Endothelial cell of hepatic sinusoid (primary cell): ENCODE data around the gene GRAP.
"Not testable (repeated sequence)": the region's sequence is repeated elsewhere in the genome, so short reads cannot be mapped to it uniquely, and the experiment has no call there.

Source experiments
- in situ Hi-C: cut with HindIII; loops from 2 replicates; pipeline ENCODE4 v1.10.0; 2017; ENCODE audit warnings: low sequenced_read_pairs

The GRAP gene

GRCh38 chr17:19046782-19047375 is at the start of gene GRAP:
Gene GRAP (minus strand): TSS chr17:19046957. CDS start chr17:19046926, 31 bp downstream.
- in situ Hi-C loops = not testable (repeated sequence)

DNA sequence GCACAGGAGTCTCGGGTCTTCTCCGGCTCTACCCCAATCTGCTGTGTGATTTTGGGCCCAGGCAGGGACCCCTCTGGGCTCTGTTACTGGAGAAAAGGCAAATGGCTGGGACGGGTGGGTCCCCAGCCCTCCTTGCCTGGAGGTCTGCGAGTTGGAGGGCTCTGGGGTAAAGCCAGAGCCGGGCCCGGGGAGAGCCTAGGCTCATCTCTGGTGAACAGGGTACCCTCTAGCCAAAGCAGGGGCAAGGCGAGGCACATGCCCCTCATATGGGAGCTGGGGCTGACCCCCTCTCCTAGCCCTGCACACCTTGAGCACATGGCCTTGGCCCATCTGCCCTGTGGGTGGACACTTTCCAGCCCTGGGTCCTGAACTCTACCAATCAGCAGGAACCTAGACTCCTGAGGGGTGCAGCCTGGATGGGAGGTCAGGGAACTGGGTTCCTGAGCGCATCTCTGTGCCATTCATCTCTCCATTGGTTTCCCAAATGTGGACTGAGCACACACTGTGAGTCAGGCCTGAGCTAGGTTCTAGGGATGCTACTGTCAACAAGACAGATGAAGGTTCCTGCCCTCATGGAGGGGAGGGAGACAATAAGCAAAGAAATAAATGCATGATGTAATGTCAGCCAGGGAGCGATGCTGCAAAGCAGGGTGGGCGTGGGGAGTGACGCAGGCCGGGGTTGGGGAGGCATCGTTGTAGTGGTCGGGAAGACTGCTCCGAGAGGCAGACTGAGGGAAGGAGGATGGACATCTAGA is 47.1 kb upstream of the GRAP start:
- in situ Hi-C loops = not testable (repeated sequence)

GRCh38 chr17:19092737-19093683 is 46.3 kb upstream of the GRAP start:
- in situ Hi-C loops = not testable (repeated sequence)

DNA sequence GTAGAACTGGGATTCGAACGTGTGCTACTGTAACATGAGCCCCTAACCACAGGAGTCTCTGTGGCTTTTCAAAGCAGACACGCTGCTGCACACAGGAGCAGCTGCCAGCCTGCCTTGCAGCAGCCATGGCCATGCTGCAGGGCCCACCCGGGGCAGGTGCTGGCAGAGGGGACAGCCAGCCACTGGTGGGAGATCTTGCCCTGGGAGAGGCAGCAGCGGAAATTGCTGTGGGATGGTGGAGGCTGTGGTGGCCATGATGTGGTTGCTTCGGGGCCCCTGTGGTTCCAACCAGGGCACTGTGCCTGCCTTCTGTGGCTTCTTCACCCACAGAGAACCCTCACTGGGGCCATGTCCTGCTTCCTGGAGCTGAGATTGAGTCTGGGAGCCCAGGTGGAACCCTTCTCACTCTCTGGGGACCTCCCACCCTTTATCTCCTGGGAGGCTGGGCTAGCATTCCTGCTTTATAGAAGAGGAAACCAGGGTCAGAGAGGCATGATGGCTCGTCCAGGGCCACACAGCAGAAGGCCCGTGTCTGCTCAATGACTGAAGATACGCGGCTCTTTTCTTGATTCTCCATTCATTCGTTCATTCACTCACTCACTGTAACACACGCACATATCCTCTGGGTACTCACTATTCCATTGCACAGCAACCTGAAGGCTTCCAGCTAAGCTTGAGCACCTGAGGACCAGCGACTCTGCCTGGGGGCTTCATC is 43.5 kb upstream of the GRAP start:
- in situ Hi-C loops = not testable (repeated sequence)

GRCh38 chr17:19088804-19089685 is 42.3 kb upstream of the GRAP start:
- in situ Hi-C loops = not testable (repeated sequence)

- in situ Hi-C loops = not testable (repeated sequence)
These were observed 30.6 kb upstream of the GRAP start for GRCh38 chr17:19077386-19077785.

DNA sequence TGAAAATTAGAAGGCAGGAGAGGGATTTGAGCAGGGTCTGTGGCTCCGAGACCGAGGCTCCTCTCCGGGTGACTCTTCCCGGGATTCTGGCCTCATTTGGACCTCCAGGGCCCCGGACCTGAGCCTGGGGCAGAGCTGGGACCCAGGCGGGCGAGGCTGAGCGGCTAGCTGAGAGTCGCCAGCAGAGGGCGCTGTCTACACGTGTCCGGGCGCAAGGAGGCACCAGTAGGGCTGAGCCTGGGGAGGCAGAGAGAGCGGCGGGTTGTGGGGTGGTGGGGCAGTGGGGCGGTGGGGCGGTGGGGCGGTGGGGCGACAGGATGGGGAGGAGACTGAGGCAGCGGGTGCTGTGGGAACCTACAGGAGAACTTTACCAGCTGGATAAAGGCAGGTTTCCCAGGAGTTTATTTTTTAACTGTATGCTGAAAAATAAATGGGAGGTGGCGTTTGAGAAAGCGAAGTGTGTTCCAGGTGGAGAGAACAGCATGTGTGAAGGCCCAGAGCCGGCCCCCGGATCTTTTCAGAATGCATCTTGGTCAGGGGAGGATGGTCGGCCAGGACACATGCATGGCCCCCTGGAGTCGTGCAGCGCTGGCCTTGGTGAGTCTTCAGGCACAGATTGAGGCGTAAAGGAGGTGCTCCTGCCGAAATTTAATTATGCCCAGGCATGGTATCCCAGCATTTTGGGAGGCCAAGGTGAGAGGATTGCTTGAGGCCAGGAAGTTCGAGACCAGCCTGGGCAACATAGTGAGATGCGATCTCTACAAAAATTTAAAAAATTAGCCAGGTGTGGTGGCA is 29.8 kb upstream of the GRAP start:
- in situ Hi-C loops = not testable (repeated sequence)

DNA sequence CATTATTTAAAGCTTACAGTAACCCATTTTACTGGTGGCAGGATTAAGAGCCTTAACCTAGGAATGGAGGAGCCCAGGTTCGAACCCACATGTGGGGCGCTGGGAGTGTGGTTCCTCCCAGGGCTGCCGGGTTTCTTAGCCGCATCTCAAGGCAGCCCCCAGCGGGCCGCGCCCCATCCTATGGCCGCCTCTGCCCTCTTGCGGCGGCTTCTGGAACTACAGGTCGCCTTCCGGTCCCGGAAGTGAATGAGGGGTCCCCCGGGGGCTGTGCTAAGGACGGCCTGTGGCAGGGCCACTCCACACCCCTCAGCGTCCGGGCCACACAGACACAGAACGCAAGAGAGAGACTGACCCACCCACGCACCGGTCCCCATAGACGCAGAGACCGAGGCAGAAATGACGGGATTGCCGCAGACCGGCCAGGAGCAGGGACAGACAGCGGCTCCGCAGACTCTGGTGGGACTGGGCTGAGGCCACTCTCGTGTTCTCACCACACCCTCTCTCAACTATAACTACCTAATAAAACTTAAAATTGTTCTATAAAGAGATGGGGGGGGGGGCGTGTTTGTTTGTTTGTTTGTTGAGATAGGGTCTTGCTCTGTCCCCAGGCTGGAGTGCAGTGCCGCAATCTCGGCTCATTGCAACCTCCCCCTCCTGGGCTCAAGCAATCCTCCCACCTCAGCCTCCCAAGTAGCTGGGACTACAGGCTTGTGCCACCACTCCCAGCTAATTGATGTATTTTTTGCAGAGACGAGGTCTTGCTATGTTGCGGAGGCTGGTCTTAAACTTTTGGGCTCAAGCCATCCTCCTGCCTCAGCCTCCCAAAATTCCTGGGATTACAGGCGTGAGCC is 23.8 kb upstream of the GRAP start:
- in situ Hi-C loops = not testable (repeated sequence)

DNA sequence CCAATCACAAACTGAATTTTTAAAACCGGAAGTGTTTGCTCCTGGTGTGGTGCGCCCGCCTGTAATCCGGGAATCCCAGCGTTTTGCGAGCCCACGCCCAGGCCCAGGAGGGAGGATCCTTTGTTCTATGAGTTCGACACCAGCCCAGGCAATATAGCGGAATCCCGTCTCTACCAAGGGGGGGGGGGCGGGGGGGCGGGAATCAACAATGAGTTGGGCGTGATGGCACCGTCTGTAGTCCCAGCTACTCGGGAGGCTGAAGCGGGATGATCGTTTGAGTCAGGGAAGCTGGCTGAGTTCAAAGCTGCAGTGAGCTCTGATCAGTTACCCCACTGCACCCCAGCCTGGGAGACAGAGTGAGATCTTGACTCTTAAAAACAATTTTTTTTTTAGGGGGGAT is 17.6 kb upstream of the GRAP start:
- in situ Hi-C loops = not testable (repeated sequence)

GRCh38 chr17:19063326-19063956 is 16.7 kb upstream of the GRAP start:
- in situ Hi-C loops = not testable (repeated sequence)

- in situ Hi-C loops = not testable (repeated sequence)
These were observed 16.1 kb upstream of the GRAP start for GRCh38 chr17:19062718-19063325.

- in situ Hi-C loops = not testable (repeated sequence)
These were observed 15.4 kb upstream of the GRAP start for GRCh38 chr17:19062009-19062717.

DNA sequence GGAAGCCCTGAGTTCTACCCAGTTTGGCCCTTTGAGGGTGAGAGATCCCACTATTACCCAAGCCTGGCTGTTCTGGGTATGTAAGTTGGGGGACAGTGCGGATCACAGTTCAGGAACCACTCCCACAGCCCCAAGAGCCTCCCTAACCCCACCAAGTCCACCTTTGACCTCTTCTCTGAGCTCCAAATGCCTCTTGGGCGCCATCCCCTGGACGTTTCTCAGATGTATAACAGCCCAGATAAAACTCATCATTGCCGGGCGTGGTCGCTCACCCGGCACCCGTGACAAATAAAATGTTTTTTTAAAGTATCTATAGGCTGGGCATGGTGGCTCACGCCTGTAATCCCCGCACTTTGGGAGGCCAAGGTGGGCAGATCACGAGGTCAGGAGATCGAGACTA is 8.7 kb upstream of the GRAP start:
- in situ Hi-C loops = not testable (repeated sequence)

DNA sequence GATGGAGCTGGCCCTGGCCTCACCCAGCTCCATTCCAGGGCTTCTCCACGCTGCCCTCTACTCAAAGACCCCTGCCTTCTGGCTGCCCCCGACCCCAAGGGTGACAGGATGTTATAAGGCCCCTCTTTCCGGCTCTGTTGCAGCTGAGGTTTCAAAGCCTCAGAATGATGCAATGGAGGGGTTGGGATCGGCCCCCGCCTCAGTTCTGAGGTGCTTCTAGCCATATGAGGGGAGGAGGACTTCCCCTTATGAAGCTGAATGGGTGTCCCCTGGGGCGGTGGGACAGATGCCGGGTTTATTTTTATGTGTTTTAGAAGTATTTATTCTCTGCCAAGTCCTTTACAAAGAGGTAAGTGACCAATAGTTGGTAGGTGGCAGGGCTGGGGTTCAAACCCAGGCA is 2.1 kb upstream of the GRAP start:
- in situ Hi-C loops = not testable (repeated sequence)

DNA sequence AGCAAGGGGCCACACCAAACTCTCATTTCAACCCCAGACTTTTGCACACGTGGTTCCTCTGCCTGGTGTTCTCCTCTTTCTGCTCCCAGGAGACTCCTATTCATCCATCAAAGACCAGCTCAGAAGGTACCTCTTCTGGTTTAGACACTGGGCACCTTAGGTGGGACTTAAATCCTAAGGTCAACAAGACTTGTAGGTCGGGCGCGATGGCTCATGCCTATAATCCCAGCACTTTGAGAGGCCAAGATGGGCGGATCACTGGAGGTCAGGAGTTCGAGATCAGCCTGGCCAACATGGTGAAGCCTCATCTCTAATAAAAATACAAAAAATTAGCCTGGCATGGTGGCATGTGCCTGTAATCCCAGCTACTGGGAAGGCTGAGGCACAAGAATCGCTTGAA is 753 bp upstream of the GRAP start:
- in situ Hi-C loops = not testable (repeated sequence)

GRCh38 chr17:19044643-19045042 is 2.1 kb downstream of the GRAP start:
- in situ Hi-C loops = not testable (repeated sequence)

- in situ Hi-C loops = not testable (repeated sequence)
These were observed 3.7 kb downstream of the GRAP start for GRCh38 chr17:19043032-19043431.
